IMR-90 (cell line): ENCODE results near the gene ANKH. TPM values are rescaled to one million over a fixed set of nuclear protein-coding genes. Genes with fewer than 3 reads are reported as not detected.

Source experiments
- ATAC-seq: fragments of 200-7000 bp; cut with Tn5 transposase; 2 replicates; pipeline ENCODE4 v1.9.1; 2020; ENCODE audit warnings: low read depth, mild to moderate bottlenecking, moderate library complexity
- BruUV-seq: library from RNA; stranded (reverse); fragments of 400-500 nt; replicated peaks from 2 replicates; lab custom pipeline; 2021; lab: Mats Ljungman, UMichigan
- CTCF ChIA-PET: fragments of 300-600 bp; formaldehyde crosslinking; extraction: SDS; loops from one replicate; lab custom pipeline; 2021; ENCODE audit warnings: antibody characterized with exemption; lab: Yijun Ruan, JAX
- POLR2A ChIA-PET: fragments of 300-600 bp; sonication (Branson Sonifier 250); formaldehyde crosslinking; loops from one replicate; lab custom pipeline; 2022; ENCODE audit warnings: antibody characterized with exemption; ENCODE audit not compliant: unreplicated experiment; lab: Charles Lee
- DNase-seq: peaks from one replicate; pipeline ENCODE4 v3.0.0; 2013
- H2AFZ ChIP-seq: replicated peaks from 2 replicates; pipeline ENCODE3; 2013; ENCODE audit warnings: low read length, mild to moderate bottlenecking; ENCODE audit not compliant: poor library complexity
- H2AK5ac ChIP-seq: 2 replicates; pipeline ENCODE4 v1.6.1; 2013; ENCODE audit warnings: low read depth, low read length, inconsistent platforms
- H2AK9ac ChIP-seq: replicated peaks from 2 replicates; pipeline ENCODE3; 2013; ENCODE audit warnings: mild to moderate bottlenecking, low read depth, low read length, moderate library complexity; ENCODE audit not compliant: poor library complexity
- H2BK120ac ChIP-seq: 2 replicates; pipeline ENCODE4 v1.6.1; 2013; ENCODE audit warnings: low read depth, low read length, inconsistent platforms
- H2BK15ac ChIP-seq: 3 replicates; pipeline ENCODE4 v1.6.1; 2013; ENCODE audit warnings: low read depth, low read length, inconsistent platforms
- H2BK20ac ChIP-seq: 2 replicates; pipeline ENCODE4 v1.6.1; 2013; ENCODE audit warnings: low read depth, mild to moderate bottlenecking, inconsistent platforms, low read length, moderate library complexity
- H2BK5ac ChIP-seq: 2 replicates; pipeline ENCODE4 v1.6.1; 2013; ENCODE audit warnings: mild to moderate bottlenecking, low read depth, low read length, inconsistent platforms; ENCODE audit not compliant: poor library complexity, severe bottlenecking
- H3K14ac ChIP-seq: replicated peaks from 2 replicates; pipeline ENCODE4 v1.6.1; 2013; ENCODE audit warnings: low read depth, low read length, inconsistent platforms
- H3K18ac ChIP-seq: 2 replicates; pipeline ENCODE4 v1.6.1; 2013; ENCODE audit warnings: low read depth, low read length, control low read depth
- H3K23ac ChIP-seq: 2 replicates; pipeline ENCODE4 v1.6.1; 2013; ENCODE audit warnings: low read depth, low read length, inconsistent platforms
- H3K27ac ChIP-seq: 2 replicates; pipeline ENCODE4 v1.5.1; 2013; ENCODE audit warnings: mild to moderate bottlenecking, control low read depth, low read length; ENCODE audit not compliant: insufficient read depth
- H3K27me3 ChIP-seq: 2 replicates; pipeline ENCODE4 v1.6.1; 2013; ENCODE audit warnings: low read length; ENCODE audit not compliant: control insufficient read depth, insufficient read depth
- H3K36me3 ChIP-seq: 2 replicates; pipeline ENCODE4 v1.6.1; 2013; ENCODE audit warnings: low read length, mixed read lengths; ENCODE audit not compliant: control insufficient read depth, insufficient read depth
- H3K4ac ChIP-seq: 2 replicates; pipeline ENCODE4 v1.6.1; 2013; ENCODE audit warnings: low read depth, low read length, inconsistent platforms
- H3K4me1 ChIP-seq: 2 replicates; pipeline ENCODE4 v1.6.1; 2013; ENCODE audit warnings: low read length, mixed read lengths; ENCODE audit not compliant: control insufficient read depth, insufficient read depth
- H3K4me2 ChIP-seq: 2 replicates; pipeline ENCODE4 v1.6.1; 2013; ENCODE audit warnings: low read depth, mild to moderate bottlenecking, control low read depth, low read length, moderate library complexity
- H3K4me3 ChIP-seq: 2 replicates; pipeline ENCODE4 v1.5.1; 2013; ENCODE audit warnings: low read depth, mild to moderate bottlenecking, control low read depth, low read length, moderate library complexity; ENCODE audit not compliant: insufficient read depth
- H3K56ac ChIP-seq: 2 replicates; pipeline ENCODE4 v1.6.1; 2013; ENCODE audit warnings: low read length, inconsistent platforms; ENCODE audit not compliant: insufficient read depth; ENCODE audit errors: extremely low read depth
- H3K79me1 ChIP-seq, 2 experiments: 2 replicates each; pipeline ENCODE4 v1.6.1; 2013; ENCODE audit warnings: low read length in 2 of 2, inconsistent platforms in 1 of 2, low read depth in 1 of 2
- H3K9ac ChIP-seq: 2 replicates; pipeline ENCODE4 v1.6.1; 2013; ENCODE audit warnings: low read depth, low read length, control low read depth
- H3K9me1 ChIP-seq: 2 replicates; pipeline ENCODE4 v1.6.1; 2013; ENCODE audit warnings: low read length, inconsistent platforms; ENCODE audit not compliant: insufficient read depth
- H3K9me3 ChIP-seq: 2 replicates; pipeline ENCODE4 v1.6.1; 2013; ENCODE audit warnings: low read length; ENCODE audit not compliant: control insufficient read depth, insufficient read depth
- H4K20me1 ChIP-seq: 2 replicates; pipeline ENCODE4 v1.6.1; 2013; ENCODE audit warnings: low read length, inconsistent platforms; ENCODE audit not compliant: insufficient read depth
- H4K5ac ChIP-seq: 2 replicates; pipeline ENCODE4 v1.6.1; 2013; ENCODE audit warnings: mild to moderate bottlenecking, low read depth, low read length, control low read depth
- H4K8ac ChIP-seq, 2 experiments: 2 replicates each; pipeline ENCODE4 v1.6.1; 2013; ENCODE audit warnings: low read depth in 2 of 2, low read length in 2 of 2, control low read depth in 1 of 2, inconsistent platforms in 1 of 2
- H4K91ac ChIP-seq: 2 replicates; pipeline ENCODE4 v1.6.1; 2013; ENCODE audit warnings: low read depth, low read length, inconsistent platforms; ENCODE audit not compliant: insufficient read depth
- CHD1 ChIP-seq: IDR thresholded peaks from 2 replicates; pipeline ENCODE4 v1.6.1; 2012; ENCODE audit warnings: low read depth, low read length, improper control_type of control experiment
- MXI1 ChIP-seq: IDR thresholded peaks from 2 replicates; pipeline ENCODE4 v1.6.1; 2012; ENCODE audit warnings: low read depth, mild to moderate bottlenecking, low read length, moderate library complexity, borderline replicate concordance
- RCOR1 ChIP-seq: IDR thresholded peaks from 2 replicates; pipeline ENCODE4 v1.6.1; 2012; ENCODE audit warnings: mild to moderate bottlenecking, low read length, improper control_type of control experiment; ENCODE audit not compliant: insufficient replicate concordance
- RFX5 ChIP-seq: IDR thresholded peaks from 2 replicates; pipeline ENCODE4 v1.8.0; 2012; ENCODE audit warnings: low read depth, mild to moderate bottlenecking, low read length, moderate library complexity
- WGBS, 2 experiments: methylation state at CpG; one replicate each; pipeline versions ENCODE4 v1.1.5 to v1.1.7; 2013; ENCODE audit warnings: missing lambda C conversion rate in 2 of 2; ENCODE audit not compliant: insufficient read length in 1 of 2; ENCODE audit errors: extremely low coverage in 2 of 2; 5-methylcytosine and 5-hydroxymethylcytosine counted together
- dilution Hi-C: fragments of 300-500 bp; cut with HindIII; formaldehyde crosslinking; loops from one replicate; pipeline ENCODE4 v1.14.3; 2018; ENCODE audit warnings: low sequenced_read_pairs; ENCODE audit not compliant: unreplicated experiment
- in situ Hi-C: fragments of 300-500 bp; cut with MboI; formaldehyde crosslinking; loops from 3 replicates; pipeline ENCODE4 v1.14.3; 2019; ENCODE audit warnings: low sequenced_read_pairs, inconsistent platforms, mixed read lengths
- intact Hi-C: fragments of 100-400 bp; cut with micrococcal nuclease; formaldehyde crosslinking; loops from 2 replicates; pipeline ENCODE4 v1.10.0; 2022
- polyA plus RNA-seq, 3 experiments: library from polyadenylated mRNA; depleted of rRNA; stranded (reverse); fragments of >200 nt; gene quantifications; 2 replicates each; pipeline ENCODE4 v1.2.3, GENCODE V29; 2012; ENCODE audit warnings: low replicate concordance in 1 of 3
- total RNA-seq: library from RNA; depleted of rRNA; stranded (reverse); fragments of >200 nt; gene quantifications from 2 replicates; pipeline ENCODE4 v1.2.3, GENCODE V29; 2012

ANKH gene
- total and polyA plus RNA-seq, 2 of the 4 experiments (the other 2 are of a cell fraction), result 5.2 to 17.2 TPM

DNA sequence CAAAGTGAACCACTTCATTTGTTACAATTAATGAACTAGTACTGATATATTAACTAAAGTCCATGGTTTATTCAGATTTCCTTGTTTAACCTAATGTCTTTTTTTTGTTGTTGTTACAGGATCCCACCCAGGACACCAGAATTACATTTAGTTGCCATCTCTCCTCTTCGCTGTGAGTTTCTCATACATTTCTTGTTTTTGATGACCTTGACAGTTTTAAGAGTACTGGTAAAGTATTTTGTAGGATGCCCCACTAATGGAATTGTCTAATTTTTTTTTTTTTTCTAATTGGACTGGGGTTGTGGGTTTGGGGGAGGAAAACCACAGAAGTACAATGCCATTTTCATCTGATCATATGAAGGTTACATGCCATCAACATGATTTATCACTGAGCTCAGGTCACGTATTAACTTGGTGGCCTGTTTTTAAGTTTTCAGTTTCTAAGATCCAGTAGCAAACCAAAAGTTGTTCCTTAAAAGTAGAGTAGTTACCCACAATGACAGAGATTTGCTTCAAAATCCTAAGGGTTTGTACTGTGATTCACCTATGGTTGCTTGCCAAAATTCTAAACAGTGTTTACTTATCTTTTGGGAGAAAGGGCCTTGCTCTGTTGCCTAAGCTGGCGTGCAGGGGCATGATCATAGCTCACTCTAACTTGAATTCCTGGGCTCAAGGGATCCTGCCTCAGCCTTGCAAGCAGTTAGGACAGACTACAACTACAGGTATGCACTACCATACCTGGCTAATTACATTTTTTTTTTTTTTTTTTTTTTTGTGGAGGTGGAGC lies 211.6 kb downstream of the ANKH start (continued):
- TF ChIP-seq RCOR1 (no peak), CHD1 (no peak), MXI1 (no peak)

GRCh38 chr5:14656898-14657297 lies 214.7 kb downstream of the ANKH start:
- peaks cover 7% of the 10 kb centered on the region; the same call in 1 of the 2 replicates for H4K20me1 ChIP-seq
- no peak overlapping the region for H3K23ac ChIP-seq
- no peak overlapping the region for H3K56ac ChIP-seq
- BruUV-seq, result no TSS peak
- no peak overlapping the region for H3K27ac ChIP-seq
- H3K79me1 ChIP-seq, result peaks cover 2 to 7% of the 10 kb centered on the region in 2 experiments; a peak in 3 of 4 replicates
- no peak overlapping the region for H3K4me3 ChIP-seq
- intact Hi-C loops, result no loop called here
- H2AK9ac ChIP-seq, result no peak overlapping the region
- no peak overlapping the region for H3K4me2 ChIP-seq
- peaks cover 3% of the 10 kb centered on the region for H3K4me1 ChIP-seq
- ATAC-seq (no peak), DNase-seq (no peak)
- dilution Hi-C loops, result no loop called here
- no peaks in the 10 kb centered on the region for H3K36me3 ChIP-seq
- in situ Hi-C loops, result loop anchor here (25.0 kb wide), 2 partner anchors 545 to 670 kb away; no protein-coding TSS in a partner anchor
- no peak overlapping the region for H2BK120ac ChIP-seq
- ChIA-PET CTCF (no interaction called here), POLR2A (no interaction called here)
- no CpG with 5 or more reads among the region's 2 CpGs for WGBS, 2 experiments
- peaks cover 14% of the 10 kb centered on the region for H3K27me3 ChIP-seq
- H2BK15ac ChIP-seq, result no peak overlapping the region
- no peak overlapping the region for H4K8ac ChIP-seq
- TF ChIP-seq CHD1, result no peak
- no peak for TF ChIP-seq RFX5
- no peak overlapping the region for H2AK5ac ChIP-seq
- H3K18ac ChIP-seq, result no peak overlapping the region
- H4K5ac ChIP-seq, result no peak overlapping the region
- no peak overlapping the region for H3K9ac ChIP-seq
- H3K9me1 ChIP-seq, result peaks cover 7% of the 10 kb centered on the region; the same call in 1 of the 2 replicates
- no peak overlapping the region for H2BK20ac ChIP-seq
- H2BK5ac ChIP-seq, result no peak overlapping the region
- H2AFZ ChIP-seq, result no peak overlapping the region
- H3K14ac ChIP-seq, result no peak overlapping the region
- H4K91ac ChIP-seq, result no peak overlapping the region
- no peaks in the 10 kb centered on the region for H3K9me3 ChIP-seq
- no peak overlapping the region for H3K4ac ChIP-seq
